ENCODE data around the gene CRISP3.
"Not testable (repeated sequence)": the region's sequence is repeated elsewhere in the genome, so short reads cannot be mapped to it uniquely, and the experiment has no call there.

CRISP3 gene

GRCh38 chr6:49730251-49730650 is 13.9 kb downstream of the CRISP3 start:
- no peaks in the 10 kb centered on the region for H3K27me3 ChIP-seq (ENCODE audit: insufficient read depth, low read depth, severe bottlenecking)
- H3K36me3 ChIP-seq: no peaks in the 10 kb centered on the region
- no peak for DNase-seq
- no peak for TF ChIP-seq CTCF (IDR thresholded peaks at IDR 0.05; ENCODE audit: low read depth, low read length)
- H3K27ac ChIP-seq: no peak overlapping the region
- no peak overlapping the region for H3K4me3 ChIP-seq (ENCODE audit: low read depth, low read length)
- H3K9me3 ChIP-seq (ENCODE audit: severe bottlenecking): no peaks in the 10 kb centered on the region

- not testable (repeated sequence) for H3K27me3 ChIP-seq (ENCODE audit: insufficient read depth, low read depth, severe bottlenecking); DNase-seq; H3K27ac ChIP-seq; H3K36me3 ChIP-seq; H3K4me3 ChIP-seq (ENCODE audit: low read depth, low read length)
- H3K9me3 ChIP-seq (ENCODE audit: severe bottlenecking): peaks cover 13% of the 10 kb centered on the region
These were observed 20.3 kb downstream of the CRISP3 start for GRCh38 chr6:49723917-49724316.

DNA sequence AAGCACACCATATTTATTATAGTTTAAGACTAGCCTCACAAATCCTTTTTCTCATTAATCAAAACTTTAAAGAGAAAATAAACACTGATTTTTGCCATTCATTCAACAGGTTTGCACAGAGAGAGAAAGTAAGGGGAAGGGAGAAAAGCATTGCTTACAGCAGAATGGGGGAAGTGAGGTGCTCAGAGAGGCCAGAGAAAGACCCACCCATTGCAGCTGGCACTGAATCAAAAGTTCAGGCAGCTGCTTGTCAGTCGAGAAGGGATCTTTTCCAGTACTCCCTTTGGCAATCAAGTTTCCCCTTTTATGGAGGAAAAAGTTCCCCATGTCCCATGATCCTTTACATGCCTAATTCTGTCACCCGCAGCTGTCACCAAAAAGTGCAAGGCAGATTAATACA is 22.9 kb downstream of the CRISP3 start:
- no peaks in the 10 kb centered on the region for H3K36me3 ChIP-seq
- peaks cover 13% of the 10 kb centered on the region for H3K9me3 ChIP-seq (ENCODE audit: severe bottlenecking)
- H3K4me3 ChIP-seq (ENCODE audit: low read depth, low read length): no peak overlapping the region
- H3K27ac ChIP-seq: no peak overlapping the region
- DNase-seq: no peak
- TF ChIP-seq CTCF (IDR thresholded peaks at IDR 0.05; ENCODE audit: low read depth, low read length): no peak
- no peaks in the 10 kb centered on the region for H3K27me3 ChIP-seq (ENCODE audit: insufficient read depth, low read depth, severe bottlenecking)

DNA sequence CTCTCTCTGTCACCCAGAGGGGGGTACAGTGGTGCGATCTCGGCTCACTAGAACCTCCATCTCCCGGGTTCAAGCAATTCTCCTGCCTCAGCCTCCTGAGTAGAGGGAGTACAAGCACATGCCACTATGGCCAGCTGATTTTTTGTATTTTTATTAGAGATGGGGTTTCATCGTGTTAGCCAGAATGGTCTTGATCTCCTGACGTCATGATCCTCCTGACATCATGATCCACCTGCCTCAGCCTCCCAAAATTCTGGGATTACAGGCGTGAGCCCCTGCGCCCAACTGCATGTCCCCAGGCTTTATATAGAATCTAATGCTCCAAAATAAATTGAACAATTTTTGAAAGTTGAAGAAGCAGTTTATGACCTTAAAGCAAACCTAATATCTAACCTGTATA is 23.8 kb downstream of the CRISP3 start:
- no peak for DNase-seq
- Histone ChIP-seq H3K4me3 (ENCODE audit: low read depth, low read length) (no peak overlapping the region), H3K27me3 (ENCODE audit: insufficient read depth, low read depth, severe bottlenecking) (no peaks in the 10 kb centered on the region), H3K36me3 (no peaks in the 10 kb centered on the region), H3K9me3 (ENCODE audit: severe bottlenecking) (peaks cover 13% of the 10 kb centered on the region), H3K27ac (no peak overlapping the region)
- TF ChIP-seq CTCF (IDR thresholded peaks at IDR 0.05; ENCODE audit: low read depth, low read length): no peak

DNA sequence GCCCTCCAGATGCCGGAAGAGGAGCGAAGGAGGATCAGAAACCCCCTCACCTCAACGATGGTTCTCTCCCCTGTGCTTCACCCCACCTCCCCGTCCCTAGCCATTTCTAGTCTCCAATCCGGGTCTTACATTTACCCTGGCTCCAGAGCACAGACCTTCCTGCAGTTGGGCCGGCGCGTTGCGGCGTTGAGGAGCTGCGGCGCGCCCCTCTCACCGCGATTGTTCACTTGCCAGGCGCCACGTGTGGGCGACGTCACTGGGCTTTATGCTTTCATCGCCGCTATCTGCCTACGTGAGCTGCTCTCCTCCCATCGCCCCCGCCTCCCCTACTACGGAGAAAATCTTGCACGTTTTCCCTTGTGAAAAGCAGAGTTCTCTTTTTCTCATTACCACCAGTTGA is 30.8 kb downstream of the CRISP3 start, which contains the start of gene CRISP2:
Gene CRISP2, minus strand, starts transcription at position 198 of the 400 bp plus-strand sequence. CDS start 4,347 bp downstream, outside the sequence.
- no peak within 1 kb of the TSS for H3K4me3 ChIP-seq (ENCODE audit: low read depth, low read length)
- DNase-seq: no peak
- no peak for TF ChIP-seq CTCF (IDR thresholded peaks at IDR 0.05; ENCODE audit: low read depth, low read length)

DNA sequence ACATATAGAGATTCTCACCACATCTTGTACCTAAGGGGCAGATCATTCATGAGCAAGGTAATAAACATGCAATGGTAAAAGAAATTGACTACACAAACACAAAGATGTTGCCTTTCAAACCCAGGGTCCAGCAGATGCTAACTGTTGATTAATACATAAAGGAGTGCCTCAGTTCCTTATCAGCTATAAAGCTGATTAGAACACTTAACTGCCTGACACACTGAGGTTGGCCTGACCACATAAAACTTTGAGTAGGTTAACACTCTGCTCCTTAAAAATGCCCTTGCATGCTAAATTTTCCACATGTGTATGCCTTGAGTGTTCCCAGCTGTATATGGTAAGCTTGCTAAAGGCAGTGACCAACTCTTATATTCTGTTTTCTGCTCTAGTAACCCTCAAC is 45.7 kb downstream of the CRISP3 start:
- TF ChIP-seq CTCF (IDR thresholded peaks at IDR 0.05; ENCODE audit: low read depth, low read length): no peak
- Histone ChIP-seq H3K9me3 (ENCODE audit: severe bottlenecking) (peaks cover 11% of the 10 kb centered on the region), H3K27me3 (ENCODE audit: insufficient read depth, low read depth, severe bottlenecking) (no peaks in the 10 kb centered on the region), H3K4me3 (ENCODE audit: low read depth, low read length) (no peak overlapping the region), H3K27ac (no peak overlapping the region), H3K36me3 (no peaks in the 10 kb centered on the region)
- no peak for DNase-seq

More for the DNA sequence above, 30.8 kb downstream of the CRISP3 start, which contains the start of gene CRISP2:
- Histone ChIP-seq H3K27me3 (ENCODE audit: insufficient read depth, low read depth, severe bottlenecking) (no peaks in the 10 kb centered on the region), H3K9me3 (ENCODE audit: severe bottlenecking) (no peaks in the 10 kb centered on the region), H3K36me3 (no peaks in the 10 kb centered on the region), H3K27ac (no peak within 1 kb of the TSS)

Measured in WERI-Rb-1 (cell line).